NCI-H1105 (cell line): ENCODE results near the gene TTC7B.
"Not testable (repeated sequence)": the region's sequence is repeated elsewhere in the genome, so short reads cannot be mapped to it uniquely, and the experiment has no call there.

Experiments
- DNase-seq: peaks from one replicate; lab custom pipeline; 2025; lab: John Stamatoyannopoulos, UW

TTC7B gene

GRCh38 chr14:90815822-90816662 lies at the start of gene TTC7B:
Gene TTC7B (minus strand): TSS chr14:90816430. CDS start chr14:90816295, 135 bp downstream.
- peak; percentile 59 for DNase-seq

- no peak for DNase-seq
Observed at GRCh38 chr14:90864741-90865140, 48.5 kb upstream of the TTC7B start.

GRCh38 chr14:90858511-90858910 lies 42.3 kb upstream of the TTC7B start:
- DNase-seq, result no peak

- no peak for DNase-seq
Observed at GRCh38 chr14:90857866-90858265, 41.6 kb upstream of the TTC7B start.

GRCh38 chr14:90856115-90856514 lies 39.9 kb upstream of the TTC7B start:
- not testable (repeated sequence) for DNase-seq

GRCh38 chr14:90853116-90853515 lies 36.9 kb upstream of the TTC7B start:
- no peak for DNase-seq

- DNase-seq, result no peak
Observed at GRCh38 chr14:90851327-90852036, 35.3 kb upstream of the TTC7B start.

GRCh38 chr14:90850487-90850886 lies 34.3 kb upstream of the TTC7B start:
- no peak for DNase-seq

- no peak for DNase-seq
Observed at GRCh38 chr14:90849787-90850444, 33.7 kb upstream of the TTC7B start.

GRCh38 chr14:90848944-90849731 lies 32.9 kb upstream of the TTC7B start:
- DNase-seq, result no peak

- no peak for DNase-seq
Observed at GRCh38 chr14:90846511-90846910, 30.3 kb upstream of the TTC7B start.

GRCh38 chr14:90844321-90844720 lies 28.1 kb upstream of the TTC7B start:
- DNase-seq, result no peak

GRCh38 chr14:90842726-90843125 lies 26.5 kb upstream of the TTC7B start:
- no peak for DNase-seq

GRCh38 chr14:90840667-90841066 lies 24.4 kb upstream of the TTC7B start:
- DNase-seq, result not testable (repeated sequence)

- DNase-seq, result no peak
Observed at GRCh38 chr14:90839889-90840266, 23.6 kb upstream of the TTC7B start.

GRCh38 chr14:90839024-90839888 lies 23.0 kb upstream of the TTC7B start:
- no peak for DNase-seq

- DNase-seq, result not testable (repeated sequence)
Observed at GRCh38 chr14:90838531-90838930, 22.3 kb upstream of the TTC7B start.

- no peak for DNase-seq
Observed at GRCh38 chr14:90837355-90837754, 21.1 kb upstream of the TTC7B start.

GRCh38 chr14:90836692-90837063 lies 20.4 kb upstream of the TTC7B start:
- no peak for DNase-seq

GRCh38 chr14:90831821-90832220 lies 15.6 kb upstream of the TTC7B start:
- no peak for DNase-seq
